Kidney (tissue), 14 donors: Measurements from ENCODE around the gene TLE5. TPM values are rescaled to one million over a fixed set of nuclear protein-coding genes. Genes with fewer than 3 reads are reported as not detected.

ENCODE experiments used
- DNase-seq, 5 donors: peaks; one replicate each; pipeline ENCODE4 v3.0.0-alpha.2; 2013 to 2020
- FAIRE-seq: peaks from 2 replicates; lab custom pipeline; 2012; peaks lifted over from hg19 to GRCh38; lab: Jason Lieb, UNC
- H3K27ac ChIP-seq, 2 donors: one replicate each; pipeline ENCODE4 v1.7.0; 2013; ENCODE audit warnings: low read depth in 2 of 2, low read length in 2 of 2, inconsistent platforms in 1 of 2
- H3K27me3 ChIP-seq: one replicate; pipeline ENCODE4 v1.7.1; 2013; ENCODE audit warnings: low read length, inconsistent platforms; ENCODE audit not compliant: control insufficient read depth, insufficient read depth
- H3K36me3 ChIP-seq, 3 donors: one replicate each; pipeline versions ENCODE4 v1.7.0 to v1.7.1; 2013; ENCODE audit warnings: low read length in 3 of 3, control low read depth in 1 of 3, inconsistent platforms in 1 of 3; ENCODE audit not compliant: insufficient read depth in 3 of 3, control insufficient read depth in 2 of 3
- H3K4me1 ChIP-seq, 3 donors: one replicate each; pipeline versions ENCODE4 v1.7.0 to v1.7.1; 2013; ENCODE audit warnings: low read length in 3 of 3, inconsistent platforms in 1 of 3, low read depth in 1 of 3; ENCODE audit not compliant: control insufficient read depth in 2 of 3, insufficient read depth in 2 of 3
- H3K4me3 ChIP-seq, 3 donors: one replicate each; pipeline versions ENCODE4 v1.7.0 to v1.8.1; 2013; ENCODE audit warnings: low read length in 3 of 3, control low read depth in 1 of 3, inconsistent platforms in 1 of 3
- H3K9ac ChIP-seq, 3 donors: one replicate each; pipeline versions ENCODE4 v1.7.0 to v1.7.1; 2013; ENCODE audit warnings: low read length in 3 of 3, control low read depth in 1 of 3, inconsistent platforms in 1 of 3
- H3K9me3 ChIP-seq, 3 donors: one replicate each; pipeline versions ENCODE4 v1.7.0 to v1.7.1; 2013; ENCODE audit warnings: low read length in 3 of 3, control low read depth in 1 of 3, inconsistent platforms in 1 of 3; ENCODE audit not compliant: control insufficient read depth in 2 of 3, insufficient read depth in 1 of 3
- CTCF ChIP-seq: IDR thresholded peaks from 3 replicates; pipeline ENCODE4 v1.5.1; 2012; ENCODE audit warnings: mild to moderate bottlenecking, moderate library complexity, borderline replicate concordance; ENCODE audit not compliant: insufficient read depth; ENCODE audit errors: extremely low read depth
- intact Hi-C: fragments of 100-400 bp; cut with DNase I; formaldehyde crosslinking; loops from one replicate; pipeline ENCODE4 v1.11.1; 2022
- polyA plus RNA-seq: library from polyadenylated mRNA; stranded (reverse); fragments of 350-450 nt; fragmentation: Illumina TruSeq; extraction: RNeasy Lipid Tissue Mini Kit (QIAGEN cat#74804); gene quantifications from one replicate; pipeline ENCODE4 v1.2.3, GENCODE V29; 2014; ENCODE audit warnings: low read depth, low replicate concordance; ENCODE audit not compliant: insufficient read depth
- total RNA-seq: library from RNA; stranded (reverse); fragmentation: NEBNext Ultra II Directional; extraction: Animal tissue kit (Norgen Biotek cat#: 25700); gene quantifications from one replicate; pipeline ENCODE4 v1.2.1, GENCODE V29; 2021
- donor health status: control.
- donor health status: control.
- donor health status: control.
- donor health status: control.
- donor health status: control.
- donor health status: DM: yes; HTN: yes; CAD: no.
- donor health status: Normal renal cell carcinoma (clear cell type).

Gene TLE5
- total and polyA plus RNA-seq, 2 donors from 2014 or later = 526 to 580 TPM

GRCh38 chr19:3110126-3110825 is 48.0 kb upstream of the TLE5 start:
- intact Hi-C loops = no loop called here
- Histone ChIP-seq H3K27ac (no peak overlapping the region), H3K9ac (no peak overlapping the region), H3K9me3 (no peaks in the 10 kb centered on the region), H3K4me1 (peaks cover 0 to 22% (median 13%) of the 10 kb centered on the region in 3 donors), H3K36me3 (peaks cover 0 to 3% (median 0%) of the 10 kb centered on the region in 3 donors), H3K4me3 (no peak overlapping the region), H3K27me3 (no peaks in the 10 kb centered on the region)
- no peak for TF ChIP-seq CTCF
- FAIRE-seq (no peak), DNase-seq (peak in 2 of 5 donors; percentile 19 to 71)

- H3K9ac ChIP-seq = no peak overlapping the region
- H3K4me1 ChIP-seq = peaks cover 0 to 23% (median 13%) of the 10 kb centered on the region in 3 donors
- peak in 1 of 5 donors; percentile 73 for DNase-seq
- no peaks in the 10 kb centered on the region for H3K27me3 ChIP-seq
- no peak overlapping the region for H3K4me3 ChIP-seq
- H3K27ac ChIP-seq = no peak overlapping the region
- no peak for TF ChIP-seq CTCF
- FAIRE-seq = no peak
- intact Hi-C loops = loop anchor here (10.0 kb wide), 1 partner anchor 145 kb away; no protein-coding TSS in a partner anchor
- peaks cover 0 to 3% (median 0%) of the 10 kb centered on the region in 3 donors for H3K36me3 ChIP-seq
- no peaks in the 10 kb centered on the region for H3K9me3 ChIP-seq
Observed at GRCh38 chr19:3109491-3109890, 47.2 kb upstream of the TLE5 start.

GRCh38 chr19:3108775-3109174 is 46.5 kb upstream of the TLE5 start:
- FAIRE-seq (no peak), DNase-seq (peak in 4 of 5 donors; percentile 41 to 81 (median 54))
- intact Hi-C loops = loop anchor here (10.0 kb wide), 1 partner anchor 144 kb away; no protein-coding TSS in a partner anchor
- H3K27me3 ChIP-seq = no peaks in the 10 kb centered on the region
- H3K36me3 ChIP-seq = peaks cover 0 to 3% (median 0%) of the 10 kb centered on the region in 3 donors
- peaks cover 0 to 27% (median 13%) of the 10 kb centered on the region in 3 donors for H3K4me1 ChIP-seq
- no peak overlapping the region for H3K4me3 ChIP-seq
- TF ChIP-seq CTCF = peak; percentile 79
- H3K9me3 ChIP-seq = no peaks in the 10 kb centered on the region
- no peak overlapping the region for H3K27ac ChIP-seq
- H3K9ac ChIP-seq = no peak overlapping the region
